Stimulated activated CD8-positive, alpha-beta memory T cell treated with anti-CD3 and anti-CD28 coated beads, Interleukin-12 subunit alpha, Interleukin-12 subunit beta, amount 100 ng/mL, for 24 hours (primary cell): Measurements from ENCODE around the gene PRR35.

Experiments used
- DNase-seq: peaks from one replicate; pipeline ENCODE4 v3.0.0-alpha.2; 2020; ENCODE audit errors: extremely low read depth

Gene PRR35

DNA sequence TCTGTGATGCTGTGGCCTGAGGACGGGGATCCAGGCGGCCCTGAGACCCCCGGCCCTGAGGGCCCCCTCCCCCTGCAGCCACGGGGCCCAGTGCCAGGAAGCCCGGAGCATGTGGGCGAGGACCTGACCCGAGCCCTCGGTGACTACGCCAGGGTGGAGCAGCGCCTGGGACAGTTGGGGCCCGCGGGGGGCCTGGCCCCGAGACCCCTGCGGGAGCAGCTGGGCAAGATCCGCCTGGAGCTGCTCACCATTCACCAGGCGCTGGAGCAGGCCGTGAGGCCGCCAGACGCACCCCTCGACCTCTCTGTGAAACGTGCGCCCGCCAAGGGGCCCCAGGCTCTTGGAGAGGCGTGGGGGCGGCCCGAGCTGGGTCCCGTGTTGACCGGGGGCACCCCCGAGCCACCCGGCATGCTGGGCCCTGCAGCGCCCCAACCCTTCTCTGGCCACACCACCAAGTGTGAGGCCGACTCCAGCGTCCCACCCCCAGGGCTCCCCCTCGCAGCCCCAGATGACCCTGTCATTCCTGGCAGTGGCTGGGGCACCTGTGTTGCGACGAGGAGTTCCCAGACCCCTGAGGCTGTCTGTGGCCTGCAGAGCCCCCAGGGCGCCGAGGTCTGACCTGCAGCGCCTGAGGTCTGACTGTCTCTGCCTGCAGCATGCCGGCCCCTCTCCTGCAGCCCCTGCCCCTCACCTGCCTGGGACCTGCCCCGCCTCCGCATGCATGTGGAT lies 4.7 kb downstream of the PRR35 start:
- DNase-seq: no peak

DNA sequence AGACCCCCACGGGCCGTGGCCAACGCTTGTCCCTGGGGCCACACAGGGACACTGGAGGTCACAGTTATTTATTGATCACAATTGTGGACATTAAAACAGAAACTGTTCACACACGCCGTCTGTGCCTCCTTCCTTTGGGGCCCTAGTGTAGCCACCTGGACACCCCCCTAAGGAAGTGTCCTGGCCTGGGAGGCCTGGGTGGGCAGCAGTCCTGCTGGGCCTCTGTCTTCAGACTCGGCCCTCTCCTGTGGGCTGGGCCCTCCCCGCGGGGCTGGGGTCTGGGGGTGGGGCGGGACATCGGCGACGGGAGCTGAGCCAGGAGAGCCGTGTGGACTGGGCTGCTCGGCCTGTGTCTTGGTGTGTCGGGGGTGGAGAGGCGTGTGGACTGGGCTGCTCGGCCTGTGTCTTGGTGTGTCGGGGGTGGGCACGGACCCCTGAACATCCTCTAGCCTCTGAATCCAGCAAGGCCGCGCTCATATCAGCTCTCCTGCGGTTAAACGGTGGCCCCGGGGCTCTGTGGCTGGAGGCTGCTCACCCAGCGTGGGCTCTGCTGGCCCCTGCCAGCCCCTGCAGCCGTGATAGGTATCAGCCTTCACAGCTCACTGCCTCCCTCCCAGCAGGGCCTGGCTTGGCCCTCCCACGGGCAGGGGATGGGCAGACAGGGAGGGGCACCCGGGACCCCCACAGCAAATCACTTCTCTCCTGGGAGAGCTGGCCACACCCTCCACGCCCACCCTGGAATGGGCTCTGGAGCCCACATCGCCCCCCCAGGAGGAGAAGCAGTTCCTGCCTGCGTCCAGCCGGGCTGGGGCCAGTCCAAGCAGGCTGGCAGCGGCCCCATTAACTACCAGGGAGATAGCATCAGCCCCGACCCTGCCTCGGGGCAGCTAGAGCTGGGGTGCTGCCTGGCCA lies 5.5 kb downstream of the PRR35 start:
- no peak for DNase-seq

DNA sequence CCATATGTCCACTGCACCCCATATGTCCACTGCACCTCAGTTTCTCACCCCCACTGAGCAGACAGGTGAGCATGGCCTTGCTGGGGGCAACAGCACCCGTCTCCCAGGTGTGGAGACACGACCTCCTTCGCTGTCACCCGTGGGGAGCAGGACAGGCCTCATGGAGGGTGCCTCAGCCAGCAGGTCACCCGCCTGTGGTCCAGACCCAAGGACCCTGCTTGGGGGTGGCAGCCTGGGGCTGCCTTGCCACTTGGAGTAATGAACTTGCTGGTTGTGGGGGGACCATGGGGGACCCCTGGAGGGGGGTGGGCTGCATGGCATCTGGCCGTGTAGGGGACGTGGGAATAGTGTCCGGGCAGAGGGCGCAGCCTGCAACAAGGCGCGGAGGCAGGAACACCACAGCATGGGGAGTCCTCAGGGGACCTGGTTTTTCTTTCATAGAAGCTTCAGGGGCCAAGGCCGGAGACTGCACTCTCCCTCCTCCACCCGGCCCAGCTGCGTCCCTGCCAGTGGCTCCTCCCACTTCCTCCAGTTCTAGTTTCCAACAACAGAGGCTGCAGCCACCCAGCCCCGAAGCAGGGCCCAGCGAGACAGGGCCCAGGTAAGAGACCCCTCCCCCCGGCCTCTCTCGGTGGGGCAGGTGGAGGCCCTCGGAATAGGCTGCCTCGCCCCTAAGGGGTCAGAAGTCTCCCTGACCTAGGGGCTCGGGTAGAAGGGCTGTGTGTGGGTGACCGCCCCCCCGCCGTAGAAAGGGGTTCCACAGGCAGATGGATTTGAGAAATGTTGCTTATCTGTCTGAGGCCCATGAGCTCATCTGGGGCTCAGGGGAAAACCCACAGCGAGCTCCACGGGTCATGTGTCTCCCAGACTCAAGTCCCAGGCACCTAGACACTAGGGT lies 6.5 kb downstream of the PRR35 start, which contains the start of gene NHLRC4:
TSS of gene NHLRC4 (plus strand) at position 531 of the 898 bp plus-strand sequence. CDS start 1,043 bp downstream, outside the sequence.
- DNase-seq: no peak

DNA sequence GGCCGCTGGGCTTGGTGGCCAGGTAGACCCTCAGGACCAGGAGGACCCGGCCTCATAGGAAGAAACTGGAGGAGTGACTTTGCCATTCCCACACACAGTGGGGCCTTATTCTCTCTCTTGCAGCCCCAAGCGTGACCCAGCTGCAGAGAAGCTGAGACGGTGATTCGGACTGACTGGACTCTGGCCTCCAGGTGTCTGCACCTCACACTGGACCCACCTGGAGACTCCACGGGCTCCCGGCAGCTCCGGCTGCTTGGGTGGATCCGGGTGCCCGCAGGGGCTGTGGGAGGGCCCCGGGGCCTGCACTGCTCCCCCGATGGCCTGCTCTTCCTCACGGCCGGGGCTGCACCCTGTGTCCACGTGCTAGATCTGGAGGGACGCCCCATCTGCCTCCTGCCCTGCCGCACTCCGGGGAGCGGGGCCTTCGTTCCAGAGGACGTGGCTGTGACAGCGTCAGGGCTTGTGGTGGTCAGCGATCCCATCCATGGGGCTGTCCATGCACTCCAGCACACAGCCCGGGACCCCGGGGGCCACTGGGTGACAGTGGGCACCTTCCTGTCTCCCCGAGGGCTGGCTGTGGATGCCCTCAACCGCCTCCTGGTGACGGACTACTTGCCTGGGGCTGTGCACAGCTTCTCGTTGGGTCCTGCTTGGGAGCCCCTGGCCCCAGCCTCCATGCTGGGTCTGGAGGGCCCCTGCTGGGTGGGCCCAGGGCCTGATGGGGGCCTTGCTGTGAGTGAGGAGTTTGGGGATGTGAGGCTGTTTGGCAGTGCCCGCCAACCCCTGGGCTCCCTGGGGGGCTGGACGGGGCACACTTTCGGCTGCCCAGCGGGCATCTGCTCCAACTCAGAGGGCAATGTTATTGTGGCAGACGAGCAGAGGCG lies 7.4 kb downstream of the PRR35 start:
- DNase-seq: no peak

DNA sequence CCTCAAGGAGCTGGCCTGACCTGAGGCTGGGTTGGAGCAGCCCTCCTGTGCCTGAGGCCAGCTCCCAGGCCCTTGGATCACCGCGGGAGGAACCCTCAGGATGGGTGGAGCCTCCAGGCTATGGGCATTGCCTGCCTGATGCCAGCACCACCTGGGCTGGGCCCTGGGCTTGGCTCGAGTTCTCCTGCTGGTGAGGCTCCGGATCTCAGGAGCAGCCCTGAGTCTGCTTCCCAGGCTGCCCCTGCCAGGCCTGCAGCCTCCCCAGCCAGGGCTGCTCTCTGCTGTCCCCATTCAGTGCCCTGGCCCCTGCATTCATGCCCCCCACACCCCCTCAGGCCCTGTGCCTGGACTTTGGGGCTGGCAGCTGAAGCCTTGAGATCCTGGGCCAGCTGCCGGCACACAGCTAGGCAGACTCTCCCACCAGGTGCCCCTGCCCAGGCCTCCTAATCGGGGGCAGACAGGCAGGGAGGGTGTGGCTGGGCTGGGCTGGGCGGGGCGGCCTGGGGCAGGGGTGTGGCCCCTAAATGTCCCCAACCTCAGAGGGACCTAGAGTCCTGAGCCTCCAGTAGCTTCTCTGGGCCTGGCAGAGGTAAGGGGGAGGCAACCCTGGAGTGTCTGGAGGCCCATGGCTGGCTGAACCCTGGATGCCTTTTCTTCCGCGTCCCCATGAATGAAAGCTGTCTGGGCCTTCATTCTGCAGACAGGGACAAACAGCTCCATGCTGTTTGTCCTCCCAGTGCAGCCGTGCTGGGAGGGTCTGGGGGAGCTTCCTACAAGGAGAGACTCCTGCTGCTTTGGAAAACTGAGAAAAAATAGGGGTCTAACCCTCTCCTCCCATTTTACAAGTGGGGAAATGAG lies 8.4 kb downstream of the PRR35 start:
- DNase-seq: no peak

DNA sequence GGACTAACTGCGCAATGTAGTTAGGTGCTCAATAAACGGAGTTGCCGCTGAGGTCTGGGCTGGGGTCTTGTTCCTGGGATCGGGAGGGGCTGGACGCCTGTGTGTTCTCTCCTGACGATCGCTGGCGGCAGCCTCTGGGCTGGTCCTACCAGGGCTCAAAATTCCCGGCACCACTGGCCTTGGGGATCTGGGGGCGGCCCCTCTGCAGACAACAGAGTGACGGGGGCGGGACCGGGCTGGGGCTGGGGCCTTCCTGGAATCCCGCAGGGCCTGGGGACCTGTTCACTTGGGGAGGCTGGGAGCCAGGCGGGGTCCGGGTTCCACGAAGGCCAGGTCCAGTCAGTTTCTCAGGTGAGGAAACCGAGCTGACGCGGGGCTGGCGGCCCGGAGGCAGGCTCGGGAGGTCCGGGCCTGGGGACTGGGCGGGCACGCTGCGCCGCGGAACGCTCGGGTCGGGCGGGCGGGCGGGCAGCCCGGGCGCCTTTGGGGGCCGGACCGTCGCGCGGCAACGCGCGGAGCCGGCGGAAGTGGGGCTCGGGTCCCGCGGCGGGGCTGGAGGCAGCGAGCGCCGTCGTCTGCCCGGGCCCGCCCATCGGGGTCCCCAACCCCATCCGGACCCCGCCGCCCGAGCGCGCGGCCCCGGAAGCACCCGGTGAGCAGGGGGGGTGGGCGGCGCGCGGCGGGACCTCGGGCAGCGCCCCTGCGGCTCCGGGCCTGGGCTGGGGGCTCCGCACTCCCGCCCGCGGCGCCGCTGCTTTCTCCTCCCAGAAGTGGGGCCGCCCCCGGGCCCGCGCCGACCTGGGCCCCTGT lies 9.5 kb downstream of the PRR35 start, which contains the start of gene PIGQ:
TSS of gene PIGQ (plus strand) at position 524 of the 810 bp plus-strand sequence. CDS start 4,107 bp downstream, outside the sequence.
- DNase-seq: peak; percentile 37

DNA sequence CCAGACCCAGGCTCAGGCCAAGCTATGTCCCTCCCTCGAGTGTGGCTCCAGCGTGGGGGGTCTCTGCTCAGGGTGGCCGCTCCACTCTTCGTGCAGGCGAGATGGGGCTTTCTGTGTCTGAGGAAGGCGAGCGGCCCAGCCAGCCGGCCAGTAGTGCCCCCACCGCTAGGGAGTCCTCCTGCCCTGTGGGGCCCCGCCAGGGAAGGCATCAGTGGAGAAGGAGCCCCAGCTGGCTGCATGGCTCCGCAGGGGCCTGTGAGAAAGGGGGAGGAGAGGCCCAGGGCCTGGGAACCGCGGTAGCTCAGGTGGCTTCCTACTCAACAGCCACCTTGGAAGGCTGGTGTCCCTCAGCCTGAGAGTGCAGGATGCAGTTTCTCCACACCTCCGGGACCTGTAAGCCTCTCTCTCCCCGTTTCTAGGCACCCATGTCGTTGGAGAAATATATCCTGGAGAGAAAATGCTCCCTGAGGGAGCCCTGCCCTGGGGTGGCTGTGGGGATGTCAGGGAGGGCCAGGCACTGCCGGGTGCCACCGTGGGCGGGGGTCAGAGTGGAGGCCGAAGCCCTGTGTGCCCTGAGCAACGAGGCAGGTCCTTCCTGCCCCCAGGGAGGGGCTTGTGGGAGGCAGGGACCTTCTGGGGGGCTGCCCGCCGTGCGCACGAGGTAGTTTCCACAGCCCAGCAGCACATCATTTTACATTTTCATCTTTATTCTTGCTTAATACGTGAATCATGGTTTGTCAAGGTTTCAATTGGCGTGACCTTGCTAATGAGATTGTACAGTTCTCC lies 12.9 kb downstream of the PRR35 start:
- DNase-seq: no peak

DNA sequence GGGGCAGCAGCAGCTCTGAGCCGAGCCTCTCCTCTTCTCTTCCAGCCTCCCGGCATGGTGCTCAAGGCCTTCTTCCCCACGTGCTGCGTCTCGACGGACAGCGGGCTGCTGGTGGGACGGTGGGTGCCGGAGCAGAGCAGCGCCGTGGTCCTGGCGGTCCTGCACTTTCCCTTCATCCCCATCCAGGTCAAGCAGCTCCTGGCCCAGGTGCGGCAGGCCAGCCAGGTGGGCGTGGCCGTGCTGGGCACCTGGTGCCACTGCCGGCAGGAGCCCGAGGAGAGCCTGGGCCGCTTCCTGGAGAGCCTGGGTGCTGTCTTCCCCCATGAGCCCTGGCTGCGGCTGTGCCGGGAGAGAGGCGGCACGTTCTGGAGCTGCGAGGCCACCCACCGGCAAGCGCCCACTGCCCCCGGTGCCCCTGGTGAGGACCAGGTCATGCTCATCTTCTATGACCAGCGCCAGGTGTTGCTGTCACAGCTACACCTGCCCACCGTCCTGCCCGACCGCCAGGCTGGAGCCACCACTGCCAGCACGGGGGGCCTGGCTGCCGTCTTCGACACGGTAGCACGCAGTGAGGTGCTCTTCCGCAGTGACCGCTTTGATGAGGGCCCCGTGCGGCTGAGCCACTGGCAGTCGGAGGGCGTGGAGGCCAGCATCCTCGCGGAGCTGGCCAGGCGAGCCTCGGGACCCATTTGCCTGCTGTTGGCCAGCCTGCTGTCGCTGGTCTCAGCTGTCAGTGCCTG lies 14.0 kb downstream of the PRR35 start:
- DNase-seq: no peak

DNA sequence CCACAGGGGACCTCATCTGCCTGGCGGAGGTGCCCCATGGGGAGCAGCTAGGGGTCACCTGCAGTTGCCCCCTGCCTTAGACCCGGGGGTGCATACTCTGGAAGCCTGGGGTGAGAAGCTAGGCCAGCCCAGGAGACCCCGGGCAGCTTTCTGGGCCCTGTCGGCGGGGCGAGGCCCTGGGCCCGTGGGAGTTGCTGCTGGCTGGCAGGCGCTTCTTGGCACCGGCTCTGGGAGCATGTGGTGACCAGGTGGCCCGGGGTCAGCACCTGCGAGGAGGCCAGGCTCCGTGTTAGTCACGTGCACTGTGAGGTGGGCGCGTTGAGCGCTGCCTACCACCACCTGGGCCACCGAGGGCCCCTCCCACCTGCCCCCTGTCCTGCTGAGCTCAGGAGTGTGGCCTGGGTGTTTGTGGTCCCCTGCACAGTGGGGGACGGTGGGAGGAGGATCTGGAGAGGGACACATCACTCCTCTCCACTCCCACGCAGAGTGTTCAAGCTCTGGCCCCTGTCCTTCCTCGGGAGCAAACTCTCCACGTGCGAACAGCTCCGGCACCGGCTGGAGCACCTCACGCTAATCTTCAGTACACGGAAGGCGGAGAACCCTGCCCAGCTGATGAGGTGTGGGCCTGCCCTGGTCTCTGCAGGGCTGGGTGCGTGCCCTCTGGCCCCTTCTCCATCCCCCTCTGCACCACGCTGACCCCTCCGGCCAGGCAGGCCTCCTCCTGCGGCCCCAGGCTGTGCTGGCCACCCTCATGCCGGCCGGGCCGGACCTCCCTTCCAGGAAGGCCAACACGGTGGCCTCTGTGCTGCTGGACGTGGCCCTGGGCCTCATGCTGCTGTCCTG lies 15.4 kb downstream of the PRR35 start:
- DNase-seq: no peak

DNA sequence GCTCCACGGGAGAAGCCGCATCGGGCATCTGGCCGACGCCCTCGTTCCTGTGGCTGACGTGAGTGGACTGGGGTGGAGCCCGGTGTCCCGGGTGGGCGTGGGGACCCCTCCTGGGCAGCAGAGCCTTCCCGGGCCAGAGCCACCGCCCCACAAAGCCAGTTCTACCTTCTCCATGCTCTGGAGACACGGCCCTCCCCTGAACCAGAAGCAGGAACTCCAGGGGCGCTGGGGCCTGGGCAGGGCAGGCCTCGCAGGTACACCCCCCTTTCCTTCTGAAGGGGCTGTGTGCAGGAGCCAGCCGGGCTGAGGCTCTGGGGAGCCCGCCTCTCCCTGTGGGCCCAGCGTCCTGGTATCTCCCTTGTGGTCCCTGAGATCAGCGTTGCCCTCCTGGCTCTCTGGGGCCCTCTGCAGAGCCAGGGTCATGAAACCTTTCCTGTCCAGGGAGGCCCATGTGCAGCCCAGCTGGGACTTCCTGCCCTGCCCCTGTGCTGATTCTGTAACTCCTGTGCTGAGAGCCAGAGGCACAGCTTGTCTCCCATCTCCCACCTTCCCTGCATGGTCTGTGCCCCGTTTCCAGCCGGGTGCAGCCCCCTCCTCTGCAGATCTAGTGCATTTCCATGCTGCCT lies 16.1 kb downstream of the PRR35 start:
- DNase-seq: no peak

DNA sequence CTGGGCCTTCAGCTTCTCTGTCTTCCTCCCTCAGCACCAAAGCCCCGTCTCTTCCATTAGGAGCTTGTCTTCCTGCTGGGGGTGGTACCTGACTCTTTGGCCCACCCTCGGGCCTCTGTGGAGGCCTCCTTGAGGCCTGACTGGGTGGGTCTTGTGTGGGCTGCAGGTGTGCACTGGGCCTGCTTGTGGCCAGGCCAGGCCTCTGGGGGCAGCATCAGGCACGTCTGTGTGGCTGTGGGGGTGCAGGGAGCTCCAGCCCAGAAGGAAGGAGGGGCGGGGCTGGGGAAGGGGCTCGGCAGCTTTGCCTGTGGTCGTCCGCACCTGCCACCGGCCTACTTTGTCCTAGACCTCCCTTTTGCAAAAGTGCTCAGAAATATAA lies 16.6 kb downstream of the PRR35 start:
- no peak for DNase-seq

DNA sequence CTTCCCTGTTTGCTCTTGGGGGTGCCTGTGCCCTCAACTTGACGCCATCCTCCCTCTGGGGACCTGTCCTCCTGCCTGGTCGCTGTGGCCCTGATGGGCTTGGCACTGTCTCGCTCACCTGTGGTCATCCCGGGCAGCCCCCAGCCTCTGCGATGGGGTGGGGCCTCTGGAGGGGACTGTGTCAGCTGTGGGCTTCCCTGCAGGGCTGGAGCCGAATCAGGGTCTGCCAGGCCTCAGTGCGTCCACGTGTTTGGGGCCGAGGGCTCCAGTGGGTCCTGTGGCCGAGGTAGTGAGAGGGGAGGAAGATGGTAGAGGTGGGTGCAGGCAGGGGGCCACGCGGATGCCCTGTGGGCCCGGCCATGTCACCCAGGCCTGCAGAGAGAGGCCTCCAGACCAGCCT lies 17.6 kb downstream of the PRR35 start:
- no peak for DNase-seq

DNA sequence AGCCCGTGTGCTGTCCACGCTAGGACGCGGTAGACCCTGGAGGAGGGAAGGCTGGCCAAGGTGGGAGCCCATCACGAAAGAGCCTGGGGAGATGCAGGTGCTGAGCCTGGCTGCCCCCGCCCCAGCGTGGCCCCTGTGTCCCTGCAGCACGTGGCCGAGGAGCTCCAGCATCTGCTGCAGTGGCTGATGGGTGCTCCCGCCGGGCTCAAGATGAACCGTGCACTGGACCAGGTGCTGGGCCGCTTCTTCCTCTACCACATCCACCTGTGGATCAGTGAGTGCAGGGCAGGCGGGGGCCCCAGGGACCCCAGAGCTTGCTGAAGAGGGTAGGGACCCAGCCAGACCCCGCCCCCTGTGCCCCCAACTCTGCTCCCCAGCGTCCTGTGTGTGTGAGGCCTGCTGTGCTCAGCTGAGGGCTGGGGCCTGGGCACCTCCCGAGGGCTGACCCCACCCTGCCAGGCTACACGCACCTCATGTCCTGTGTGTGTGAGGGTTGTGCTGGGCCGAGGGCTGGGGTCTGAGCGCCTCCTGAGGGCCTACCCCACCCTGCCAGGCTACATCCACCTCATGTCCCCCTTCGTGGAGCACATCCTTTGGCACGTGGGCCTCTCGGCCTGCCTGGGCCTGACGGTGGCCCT lies 18.2 kb downstream of the PRR35 start:
- no peak for DNase-seq

DNA sequence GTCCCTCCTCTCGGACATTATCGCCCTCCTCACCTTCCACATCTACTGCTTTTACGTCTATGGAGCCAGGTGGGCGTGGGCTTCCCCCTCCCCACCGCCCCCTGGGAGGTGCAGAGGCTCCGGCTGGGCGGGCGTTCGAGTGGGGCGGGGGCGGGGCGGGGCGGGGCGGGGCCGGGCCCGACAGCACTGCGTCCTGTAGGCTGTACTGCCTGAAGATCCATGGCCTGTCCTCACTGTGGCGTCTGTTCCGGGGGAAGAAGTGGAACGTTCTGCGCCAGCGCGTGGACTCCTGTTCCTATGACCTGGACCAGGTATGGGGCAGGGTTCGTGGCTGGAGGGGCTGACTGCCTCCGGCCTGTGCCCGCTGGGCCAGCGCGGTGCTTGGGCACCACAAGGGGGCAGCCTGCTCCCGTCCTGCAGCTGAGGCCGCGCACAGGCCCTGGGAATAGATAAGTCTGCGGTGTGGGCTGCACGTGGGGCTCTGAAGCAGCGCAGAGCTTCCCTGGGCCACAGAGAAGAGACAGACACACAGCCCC lies 18.7 kb downstream of the PRR35 start:
- DNase-seq: no peak
